HUES64 (cell line): ENCODE measurements around the gene MNT.

Experiments
- H3K27ac ChIP-seq: 2 replicates; pipeline ENCODE4 v1.7.0; 2013; ENCODE audit warnings: low read depth, low read length, inconsistent platforms
- H3K27me3 ChIP-seq: 2 replicates; pipeline ENCODE4 v1.6.1; 2013; ENCODE audit warnings: mild to moderate bottlenecking, low read length; ENCODE audit not compliant: insufficient read depth
- H3K36me3 ChIP-seq: 2 replicates; pipeline ENCODE4 v1.6.1; 2013; ENCODE audit warnings: mild to moderate bottlenecking, low read length; ENCODE audit not compliant: insufficient read depth
- H3K4me1 ChIP-seq: 2 replicates; pipeline ENCODE4 v1.6.1; 2013; ENCODE audit warnings: mild to moderate bottlenecking, low read length, moderate library complexity; ENCODE audit not compliant: insufficient read depth
- H3K4me3 ChIP-seq: 2 replicates; pipeline ENCODE4 v1.5.1; 2013; ENCODE audit warnings: mild to moderate bottlenecking, low read length, moderate library complexity
- H3K9ac ChIP-seq: 2 replicates; pipeline ENCODE4 v1.6.1; 2013; ENCODE audit warnings: mild to moderate bottlenecking, low read depth, low read length
- H3K9me3 ChIP-seq: 2 replicates; pipeline ENCODE4 v1.6.1; 2013; ENCODE audit warnings: low read depth, low read length; ENCODE audit not compliant: insufficient read depth
- WGBS: fragments of 150-250, 120-280 bp; methylation state at CpG from one replicate; pipeline ENCODE4 v1.1.7; 2013; ENCODE audit warnings: missing lambda C conversion rate; 5-methylcytosine and 5-hydroxymethylcytosine counted together

MNT gene

GRCh38 chr17:2357931-2358434, 42.9 kb downstream of the MNT start:
- Histone ChIP-seq H3K4me3 (no peak overlapping the region), H3K9ac (no peak overlapping the region), H3K36me3 (no peaks in the 10 kb centered on the region), H3K27me3 (no peaks in the 10 kb centered on the region), H3K4me1 (no peaks in the 10 kb centered on the region; the same call in 1 of the 2 replicates), H3K27ac (no peak overlapping the region), H3K9me3 (no peaks in the 10 kb centered on the region)
- 93% methylated on average over 10 of the region's 10 CpGs for WGBS

GRCh38 chr17:2357237-2357636, 43.6 kb downstream of the MNT start:
- Histone ChIP-seq H3K9ac (no peak overlapping the region), H3K36me3 (no peaks in the 10 kb centered on the region), H3K4me1 (peaks cover 3% of the 10 kb centered on the region; the same call in 1 of the 2 replicates), H3K27ac (no peak overlapping the region), H3K4me3 (no peak overlapping the region), H3K9me3 (no peaks in the 10 kb centered on the region), H3K27me3 (no peaks in the 10 kb centered on the region)
- WGBS, result 94% methylated on average over 3 of the region's 4 CpGs

- Histone ChIP-seq H3K4me1 (0 out of 2 replicates have a peak, but pooled peaks cover 5% of the 10 kb centered on the region), H3K9ac (no peak overlapping the region)
Observed at GRCh38 chr17:2354311-2354710, 46.5 kb downstream of the MNT start.

DNA sequence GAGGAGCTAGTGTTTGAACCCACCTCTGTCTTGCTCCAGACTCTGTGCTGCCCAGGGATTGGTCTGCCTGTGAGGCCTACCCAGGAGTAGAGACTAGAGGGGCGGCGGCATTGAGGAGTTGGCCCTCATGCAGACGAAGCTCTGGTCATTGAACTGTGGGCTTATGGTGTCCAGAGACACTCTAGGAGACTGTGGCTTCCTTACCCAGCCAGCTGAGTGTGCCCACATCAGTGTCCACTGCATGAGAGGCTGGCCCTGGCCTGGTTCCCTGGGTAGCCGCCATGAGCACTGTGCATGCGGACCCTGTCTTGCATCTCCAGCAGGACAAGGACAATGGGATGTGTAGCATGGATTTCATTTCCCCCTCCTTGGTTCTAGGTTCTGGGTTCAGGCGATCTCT, 49.6 kb downstream of the MNT start:
- 94% methylated on average over 6 of the region's 6 CpGs for WGBS
- H3K9me3 ChIP-seq, result no peaks in the 10 kb centered on the region
- H3K27ac ChIP-seq, result no peak overlapping the region
- no peak overlapping the region for H3K4me3 ChIP-seq
- no peak overlapping the region for H3K9ac ChIP-seq
- H3K36me3 ChIP-seq, result no peaks in the 10 kb centered on the region
- peaks cover 18% of the 10 kb centered on the region; the same call in 1 of the 2 replicates for H3K4me1 ChIP-seq
- H3K27me3 ChIP-seq, result no peaks in the 10 kb centered on the region

More at GRCh38 chr17:2354311-2354710, 46.5 kb downstream of the MNT start:
- 83% methylated on average over 8 of the region's 8 CpGs for WGBS
- Histone ChIP-seq H3K36me3 (no peaks in the 10 kb centered on the region), H3K9me3 (no peaks in the 10 kb centered on the region), H3K27me3 (no peaks in the 10 kb centered on the region), H3K4me3 (no peak overlapping the region), H3K27ac (no peak overlapping the region)

DNA sequence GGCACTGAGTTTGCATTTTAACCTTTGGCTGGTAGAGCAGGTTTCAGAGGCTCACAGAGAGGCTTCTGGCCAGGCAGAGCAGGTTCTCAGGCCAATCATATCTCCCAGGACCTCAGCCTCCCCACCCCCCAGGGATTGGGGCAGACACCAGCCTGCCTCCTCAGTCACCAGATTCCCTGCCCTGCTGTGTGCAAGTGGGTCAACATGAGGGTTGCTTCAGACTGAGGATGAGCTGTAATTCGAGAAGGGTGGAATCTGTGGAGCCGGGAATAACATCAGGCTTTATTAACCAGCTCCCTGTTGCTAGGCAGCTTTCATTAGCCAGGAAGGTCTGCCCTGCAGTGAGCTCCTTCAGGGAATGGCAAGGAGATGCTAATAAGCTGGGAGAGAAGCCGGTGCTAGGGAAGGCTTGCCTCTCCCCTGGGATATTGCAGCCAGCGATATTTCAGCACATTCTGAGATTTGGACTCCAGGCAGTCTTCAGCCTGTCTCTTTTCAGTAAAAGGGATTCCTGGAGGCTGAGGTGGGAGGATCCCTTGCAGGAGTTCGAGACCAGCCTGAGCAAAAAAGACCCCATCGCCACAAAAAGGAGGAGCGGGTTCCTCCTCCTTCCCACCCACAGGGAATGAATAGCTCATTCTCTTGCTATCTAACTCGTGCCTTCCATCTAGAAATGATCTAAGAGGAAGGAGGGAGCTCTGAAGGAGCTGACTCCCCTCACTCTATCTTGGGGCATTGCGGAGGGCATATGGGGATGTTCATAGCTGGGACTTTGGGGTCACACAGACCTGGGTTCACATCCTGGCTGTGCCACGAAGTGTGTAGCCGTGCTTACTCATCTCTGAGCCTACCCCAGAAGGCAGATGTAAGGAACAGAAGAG, 52.8 kb downstream of the MNT start:
- peak overlapping the region; percentile 82 for H3K27ac ChIP-seq
- peak overlapping the region; percentile 35 for H3K4me3 ChIP-seq
- H3K27me3 ChIP-seq, result no peaks in the 10 kb centered on the region
- 33% methylated on average over 9 of the region's 11 CpGs for WGBS
- peaks cover 18% of the 10 kb centered on the region; the same call in 1 of the 2 replicates for H3K4me1 ChIP-seq
- H3K9ac ChIP-seq, result peak overlapping the region; percentile 48; the same call in 1 of the 2 replicates
- H3K9me3 ChIP-seq, result no peaks in the 10 kb centered on the region
- peaks cover 10% of the 10 kb centered on the region; the same call in 1 of the 2 replicates for H3K36me3 ChIP-seq

GRCh38 chr17:2346475-2346874, 54.4 kb downstream of the MNT start:
- no peaks in the 10 kb centered on the region for H3K27me3 ChIP-seq
- H3K4me3 ChIP-seq, result no peak overlapping the region
- H3K9ac ChIP-seq, result no peak overlapping the region
- no peaks in the 10 kb centered on the region for H3K9me3 ChIP-seq
- H3K4me1 ChIP-seq, result peaks cover 13% of the 10 kb centered on the region; the same call in 1 of the 2 replicates
- WGBS, result 93% methylated on average over 8 of the region's 8 CpGs
- H3K27ac ChIP-seq, result no peak overlapping the region
- H3K36me3 ChIP-seq, result peaks cover 17% of the 10 kb centered on the region

DNA sequence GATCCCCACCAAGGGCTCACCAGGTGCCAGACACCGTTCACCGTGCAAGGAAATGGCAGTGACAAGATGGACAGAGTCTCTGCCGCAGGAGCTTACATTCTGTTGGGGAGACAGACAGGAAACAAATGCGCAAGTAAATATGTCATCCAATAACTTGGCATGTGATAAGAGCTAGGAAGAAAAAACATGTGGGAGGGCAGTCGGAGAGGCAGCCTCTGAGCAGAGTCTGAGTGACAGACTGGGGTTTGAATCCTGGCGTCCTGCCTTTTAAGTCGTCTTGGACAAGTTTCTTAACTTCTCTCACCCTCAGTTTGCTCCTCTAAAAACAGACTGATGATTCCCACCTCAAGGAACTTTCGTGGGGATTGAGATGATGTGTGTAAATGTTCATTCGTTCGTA, 56.3 kb downstream of the MNT start:
- 93% methylated on average over 10 of the region's 10 CpGs for WGBS
- H3K9ac ChIP-seq, result no peak overlapping the region
- peaks cover 13% of the 10 kb centered on the region; the same call in 1 of the 2 replicates for H3K4me1 ChIP-seq
- peaks cover 17% of the 10 kb centered on the region for H3K36me3 ChIP-seq
- no peaks in the 10 kb centered on the region for H3K9me3 ChIP-seq
- H3K27me3 ChIP-seq, result no peaks in the 10 kb centered on the region
- no peak overlapping the region for H3K27ac ChIP-seq
- H3K4me3 ChIP-seq, result no peak overlapping the region

GRCh38 chr17:2343421-2343820, 57.4 kb downstream of the MNT start:
- no peak overlapping the region for H3K27ac ChIP-seq
- H3K36me3 ChIP-seq, result peaks cover 17% of the 10 kb centered on the region
- H3K27me3 ChIP-seq, result no peaks in the 10 kb centered on the region
- no peaks in the 10 kb centered on the region for H3K9me3 ChIP-seq
- H3K9ac ChIP-seq, result no peak overlapping the region
- H3K4me1 ChIP-seq, result peaks cover 11% of the 10 kb centered on the region; the same call in 1 of the 2 replicates
- 97% methylated on average over 5 of the region's 5 CpGs for WGBS
- H3K4me3 ChIP-seq, result no peak overlapping the region

DNA sequence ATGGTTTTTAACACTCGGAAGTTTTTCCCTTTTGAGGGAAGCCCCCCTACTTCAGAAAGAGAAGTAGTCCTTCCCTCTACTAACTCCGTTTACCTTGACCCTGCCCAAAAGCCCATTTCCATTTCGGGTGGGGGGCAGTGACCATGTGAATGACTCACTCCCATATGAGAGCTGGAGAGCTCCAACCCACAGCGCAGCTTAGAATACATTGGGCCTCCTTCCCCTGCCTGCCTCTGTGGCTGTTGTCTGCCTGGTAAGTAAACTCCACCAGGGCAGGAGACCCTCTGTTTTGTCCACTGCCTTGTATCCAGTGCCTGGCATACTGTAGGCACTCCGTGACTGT, 62.6 kb downstream of the MNT start:
- peaks cover 30% of the 10 kb centered on the region for H3K36me3 ChIP-seq
- no peaks in the 10 kb centered on the region for H3K9me3 ChIP-seq
- peak overlapping the region; percentile 97 for H3K4me3 ChIP-seq
- H3K4me1 ChIP-seq, result peaks cover 19% of the 10 kb centered on the region; the same call in 1 of the 2 replicates
- 17% methylated on average over 5 of the region's 5 CpGs for WGBS
- H3K27ac ChIP-seq, result peak overlapping the region; percentile 52; the same call in 1 of the 2 replicates
- peak overlapping the region; percentile 70 for H3K9ac ChIP-seq
- no peaks in the 10 kb centered on the region for H3K27me3 ChIP-seq

DNA sequence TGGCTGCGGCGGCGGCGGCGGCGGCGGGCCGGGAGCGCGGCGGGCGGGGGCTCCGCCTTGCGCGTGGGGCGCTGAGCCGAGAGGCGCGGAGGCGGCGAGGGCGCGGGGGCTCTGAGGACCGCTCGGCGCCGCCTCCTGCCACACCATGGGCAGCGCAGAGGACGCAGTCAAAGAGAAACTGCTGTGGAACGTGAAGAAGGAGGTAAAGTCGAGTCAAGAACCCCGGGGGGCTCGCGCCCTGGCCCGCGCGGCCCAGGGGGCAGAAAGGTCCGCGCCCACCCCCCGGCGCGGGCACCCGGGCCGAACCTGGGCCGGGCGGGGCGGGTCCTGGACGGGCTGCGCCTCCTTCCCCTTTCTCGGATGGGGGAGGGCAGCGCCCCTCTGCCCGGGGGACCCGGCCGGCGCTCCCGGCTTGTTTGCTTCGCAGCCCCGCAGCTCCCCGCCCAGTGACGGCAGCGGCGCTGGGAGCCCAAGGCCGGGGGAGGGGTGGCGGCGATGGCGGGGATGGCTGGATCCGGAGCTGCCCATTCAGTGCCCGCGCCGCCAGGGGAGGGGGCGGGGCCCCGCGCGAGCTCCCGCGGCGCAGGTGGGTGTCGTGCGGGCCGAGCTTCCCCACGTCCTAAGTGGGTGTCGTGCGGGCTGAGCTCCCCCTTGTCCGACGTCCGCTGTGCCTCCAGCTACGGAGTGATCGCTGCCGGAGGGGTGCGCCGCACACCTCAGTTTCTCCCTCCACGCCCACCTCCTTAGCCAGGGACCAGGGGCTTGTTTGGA, 63.1 kb downstream of the MNT start:
- no peaks in the 10 kb centered on the region for H3K9me3 ChIP-seq
- under 1% methylated on average over 92 of the region's 92 CpGs for WGBS
- H3K27me3 ChIP-seq, result no peaks in the 10 kb centered on the region
- peak overlapping the region; percentile 52; the same call in 1 of the 2 replicates for H3K27ac ChIP-seq
- peaks cover 19% of the 10 kb centered on the region; the same call in 1 of the 2 replicates for H3K4me1 ChIP-seq
- H3K36me3 ChIP-seq, result peaks cover 35% of the 10 kb centered on the region
- peak overlapping the region; percentile 70 for H3K9ac ChIP-seq
- peak overlapping the region; percentile 97 for H3K4me3 ChIP-seq
